GM23338 (cell line): ENCODE results near the gene SYNPO2. TPM values are rescaled to one million over a fixed set of nuclear protein-coding genes. Genes with fewer than 3 reads are reported as not detected.

Experiments
- ATAC-seq: fragments of 200-7000 bp; cut with Tn5 transposase; 3 replicates; pipeline ENCODE4 v1.9.1; 2020
- DNase-seq: peaks from one replicate; pipeline ENCODE4 v3.0.0-alpha.2; 2015; ENCODE audit warnings: low spot score
- H2AFZ ChIP-seq: fragments of 200-600 bp; sonication (generic); 2 replicates; pipeline ENCODE4 v1.8.0; 2016; ENCODE audit warnings: antibody characterized with exemption, mild to moderate bottlenecking, moderate library complexity
- H3F3A ChIP-seq: fragments of 200-600 bp; sonication (generic); replicated peaks from 2 replicates; pipeline ENCODE4 v1.8.0; 2017; ENCODE audit warnings: antibody characterized with exemption, mixed run types, low read depth
- H3K27ac ChIP-seq: fragments of 200-600 bp; sonication (generic); 2 replicates; pipeline ENCODE4 v1.6.1; 2016; ENCODE audit warnings: low read depth
- H3K27me3 ChIP-seq: fragments of 200-600 bp; sonication (generic); 2 replicates; pipeline ENCODE4 v1.8.0; 2016; ENCODE audit warnings: mild to moderate bottlenecking, mixed run types, moderate library complexity; ENCODE audit not compliant: insufficient read depth
- H3K36me3 ChIP-seq: fragments of 200-600 bp; sonication (generic); 2 replicates; pipeline ENCODE4 v1.8.0; 2016; ENCODE audit warnings: mild to moderate bottlenecking; ENCODE audit not compliant: insufficient read depth
- H3K4me1 ChIP-seq: fragments of 200-600 bp; sonication (generic); 2 replicates; pipeline ENCODE4 v1.8.0; 2016; ENCODE audit warnings: mild to moderate bottlenecking, moderate library complexity; ENCODE audit not compliant: insufficient read depth
- H3K4me2 ChIP-seq: fragments of 200-600 bp; sonication (generic); 2 replicates; pipeline ENCODE4 v1.7.1; 2017; ENCODE audit warnings: mixed run types
- H3K4me3 ChIP-seq: fragments of 200-600 bp; sonication (generic); 2 replicates; pipeline ENCODE4 v1.6.1; 2016; ENCODE audit warnings: mixed run types
- H3K79me2 ChIP-seq: fragments of 200-600 bp; sonication (generic); replicated peaks from 2 replicates; pipeline ENCODE4 v1.8.0; 2017; ENCODE audit warnings: mild to moderate bottlenecking; ENCODE audit not compliant: insufficient read depth
- H3K9me2 ChIP-seq: fragments of 200-600 bp; sonication (generic); 2 replicates; pipeline ENCODE4 v1.8.0; 2017; ENCODE audit not compliant: insufficient read depth
- H4K20me1 ChIP-seq: fragments of 200-600 bp; sonication (generic); replicated peaks from 2 replicates; pipeline ENCODE4 v1.8.0; 2017; ENCODE audit warnings: mild to moderate bottlenecking; ENCODE audit not compliant: insufficient read depth
- H3K27ac Mint-ChIP-seq: 2 replicates; pipeline ENCODE4 v1.8.0; 2020; ENCODE audit warnings: inconsistent platforms, mild to moderate bottlenecking, moderate library complexity, mixed read lengths
- H3K27me3 Mint-ChIP-seq: 3 replicates; pipeline ENCODE4 v1.8.0; 2022; ENCODE audit warnings: low read depth, mild to moderate bottlenecking, moderate library complexity, mixed read lengths, inconsistent platforms; ENCODE audit not compliant: insufficient read depth, poor library complexity
- H3K36me3 Mint-ChIP-seq: 3 replicates; pipeline ENCODE4 v1.8.0; 2021; ENCODE audit warnings: low read depth, mild to moderate bottlenecking, inconsistent platforms, moderate library complexity, mixed read lengths
- H3K4me1 Mint-ChIP-seq: 3 replicates; pipeline ENCODE4 v1.8.0; 2020; ENCODE audit warnings: mild to moderate bottlenecking, inconsistent platforms, mixed read lengths
- H3K4me3 Mint-ChIP-seq: 3 replicates; pipeline ENCODE4 v1.8.0; 2021; ENCODE audit warnings: moderate library complexity, mild to moderate bottlenecking, inconsistent platforms, mixed read lengths
- H3K9me3 Mint-ChIP-seq: 3 replicates; pipeline ENCODE4 v1.8.0; 2020; ENCODE audit warnings: moderate library complexity, mild to moderate bottlenecking, inconsistent platforms, mixed read lengths
- CREB1 ChIP-seq: fragments of 250-450 bp; sonication (Bioruptor Pico); IDR thresholded peaks from 2 replicates; pipeline ENCODE4 v1.5.0; 2020; ENCODE audit warnings: low read depth, mild to moderate bottlenecking, moderate library complexity
- EZH2 ChIP-seq: fragments of 200-600 bp; sonication (generic); IDR thresholded peaks from one replicate; pipeline ENCODE4 v1.8.0; 2017; ENCODE audit warnings: antibody characterized with exemption, mild to moderate bottlenecking, low read depth; ENCODE audit not compliant: unreplicated experiment
- JUNB ChIP-seq: IDR thresholded peaks from one replicate; pipeline ENCODE4 v1.6.1; 2016; ENCODE audit warnings: antibody characterized with exemption; ENCODE audit not compliant: unreplicated experiment
- NANOG ChIP-seq: IDR thresholded peaks from 2 replicates; pipeline ENCODE4 v1.6.1; 2016; ENCODE audit warnings: antibody characterized with exemption, borderline replicate concordance
- STAT1 ChIP-seq: IDR thresholded peaks from one replicate; pipeline ENCODE4 v1.6.1; 2016; ENCODE audit warnings: antibody characterized with exemption; ENCODE audit not compliant: unreplicated experiment
- ZNF114 ChIP-seq: fragments of 250-450 bp; sonication (Bioruptor Pico); IDR thresholded peaks from 2 replicates; pipeline ENCODE4 v1.5.0; 2020; ENCODE audit warnings: mild to moderate bottlenecking, moderate library complexity
- ZNF462 ChIP-seq: fragments of 250-450 bp; sonication (Bioruptor Pico); IDR thresholded peaks from 2 replicates; pipeline ENCODE4 v1.5.0; 2020; ENCODE audit warnings: mild to moderate bottlenecking, moderate library complexity
- polyA plus RNA-seq: library from polyadenylated mRNA; unstranded; fragments of >200 nt; fragmentation: Nextera tagmentation; extraction: Ambion mirVana; gene quantifications from 2 replicates; pipeline ENCODE4 v1.2.1, GENCODE V29; 2016
- total RNA-seq: library from RNA; depleted of rRNA; stranded (reverse); fragments of >200 nt; shearing (Covaris generic); gene quantifications from 2 replicates; pipeline ENCODE4 v1.2.3, GENCODE V29; 2014

SYNPO2 gene
- total and polyA plus RNA-seq, 2 experiments from 2014 or later = 2.1 to 3.4 TPM

GRCh38 chr4:118888666-118889311 lies at the start of gene SYNPO2 (continued):
- TF ChIP-seq ZNF462 (CRISPR knock-in tag) = no peak
- no peak for TF ChIP-seq EZH2

- no peak overlapping the region for H3K27ac ChIP-seq
- ATAC-seq = no peak
- no peak overlapping the region for H3K4me3 Mint-ChIP-seq
- peaks cover 11% of the 10 kb centered on the region for H3K79me2 ChIP-seq
- H3K9me3 Mint-ChIP-seq = no peaks in the 10 kb centered on the region
- peaks cover 36% of the 10 kb centered on the region for H3K4me1 ChIP-seq
- no peak overlapping the region for H2AFZ ChIP-seq
- no peaks in the 10 kb centered on the region for H4K20me1 ChIP-seq
- H3K4me2 ChIP-seq = no peak overlapping the region
- no peaks in the 10 kb centered on the region for H3K27me3 ChIP-seq
- peaks cover 7% of the 10 kb centered on the region; the same call in 1 of the 2 replicates for H3F3A ChIP-seq
- peaks cover 12% of the 10 kb centered on the region for H3K27me3 Mint-ChIP-seq
- no peaks in the 10 kb centered on the region for H3K9me2 ChIP-seq
- TF ChIP-seq NANOG (no peak), JUNB (no peak), CREB1 (CRISPR knock-in tag) (no peak), ZNF114 (CRISPR knock-in tag) (no peak), STAT1 (no peak)
- no peak overlapping the region for H3K27ac Mint-ChIP-seq
- no peaks in the 10 kb centered on the region for H3K36me3 ChIP-seq
- DNase-seq = no peak
- no peaks in the 10 kb centered on the region; the same call in 2 of the 3 replicates for H3K36me3 Mint-ChIP-seq
- H3K4me1 Mint-ChIP-seq = peaks cover 37% of the 10 kb centered on the region
- no peak overlapping the region for H3K4me3 ChIP-seq
Measured at GRCh38 chr4:118839221-118839927, 49.3 kb upstream of the SYNPO2 start.
